Activated CD4-positive, alpha-beta T cell treated with anti-CD3 and anti-CD28 coated beads, Interleukin-2, amount 10 ng/mL, durations not matched to agents 7 days and 5 days (primary cell): ENCODE results near the gene ZNF592. TPM values are rescaled to one million over a fixed set of nuclear protein-coding genes. Genes with fewer than 3 reads are reported as not detected.
A peak's percentile ranks its signal among the peaks of the same experiment; 100 is the strongest.
"Not testable (repeated sequence)": the region's sequence is repeated elsewhere in the genome, so short reads cannot be mapped to it uniquely, and the experiment has no call there.

ENCODE experiments used
- CTCF ChIA-PET: fragments of 350-600 bp; sonication (Branson Sonifier 250); formaldehyde crosslinking; loops from one replicate; lab custom pipeline; 2021; ENCODE audit warnings: antibody characterized with exemption; lab: Charles Lee
- POLR2A ChIA-PET: fragments of 350-600 bp; sonication (Branson Sonifier 250); formaldehyde crosslinking; loops from one replicate; lab custom pipeline; 2021; ENCODE audit warnings: antibody characterized with exemption; lab: Charles Lee
- DNase-seq: peaks from one replicate; pipeline ENCODE4 v3.0.0-alpha.2; 2020
- H3K27ac Mint-ChIP-seq: one replicate; pipeline ENCODE4 v1.8.0; 2021; ENCODE audit warnings: mild to moderate bottlenecking, moderate library complexity, mixed read lengths
- H3K27me3 Mint-ChIP-seq: one replicate; pipeline ENCODE4 v1.8.0; 2021; ENCODE audit warnings: mixed read lengths
- H3K36me3 Mint-ChIP-seq: one replicate; pipeline ENCODE4 v1.8.0; 2021; ENCODE audit warnings: low read depth, mixed read lengths
- H3K4me1 Mint-ChIP-seq: one replicate; pipeline ENCODE4 v1.8.0; 2021; ENCODE audit warnings: mixed read lengths
- H3K4me3 Mint-ChIP-seq: one replicate; pipeline ENCODE4 v1.8.0; 2021; ENCODE audit warnings: mild to moderate bottlenecking, moderate library complexity, mixed read lengths
- H3K9me3 Mint-ChIP-seq: one replicate; pipeline ENCODE4 v1.8.0; 2021; ENCODE audit warnings: mixed read lengths
- total RNA-seq, 2 experiments: library from RNA; stranded (reverse); gene quantifications; one replicate each; pipeline ENCODE4 v1.2.3, GENCODE V29; 2021

The ZNF592 gene
- total RNA-seq, 2 experiments from 2014 or later: 44.3 to 51.9 TPM

- Mint-ChIP-seq H3K9me3 (no peaks in the 10 kb centered on the region), H3K4me1 (peaks cover 54% of the 10 kb centered on the region), H3K4me3 (no peak overlapping the region), H3K27me3 (no peaks in the 10 kb centered on the region), H3K27ac (no peak overlapping the region), H3K36me3 (peaks cover 4% of the 10 kb centered on the region)
- no peak for DNase-seq
- ChIA-PET POLR2A (no interaction called here), CTCF (interaction anchor here (1.3 kb wide), 1 partner anchor 9 kb away, joined by 3 read pairs; no protein-coding TSS in a partner anchor)
These were observed 21.0 kb upstream of the ZNF592 start for GRCh38 chr15:84727429-84727828.

GRCh38 chr15:84731774-84732173 is 16.6 kb upstream of the ZNF592 start:
- Mint-ChIP-seq H3K4me3 (no peak overlapping the region), H3K27me3 (no peaks in the 10 kb centered on the region), H3K9me3 (no peaks in the 10 kb centered on the region), H3K36me3 (peaks cover 3% of the 10 kb centered on the region), H3K4me1 (peaks cover 62% of the 10 kb centered on the region), H3K27ac (no peak overlapping the region)
- ChIA-PET POLR2A (no interaction called here), CTCF (interaction anchor here (0.6 to 6.3 kb wide), 5 partner anchors 10 to 108 kb away, joined by 3 to 53 read pairs (median 5); partner anchors contain the start of gene SEC11A)
- DNase-seq: no peak

GRCh38 chr15:84734794-84735479 is 13.5 kb upstream of the ZNF592 start:
- H3K27ac Mint-ChIP-seq: peak overlapping the region; percentile 96
- H3K9me3 Mint-ChIP-seq: no peaks in the 10 kb centered on the region
- ChIA-PET CTCF (interaction anchor here (1.0 to 6.3 kb wide), 8 partner anchors 9 to 164 kb away, joined by 3 to 53 read pairs (median 6); partner anchors contain the start of gene SEC11A), POLR2A (interaction anchor here (0.5 to 1.7 kb wide), 6 partner anchors 10 to 104 kb away, joined by 3 to 13 read pairs (median 4); partner anchors contain the start of gene SEC11A)
- H3K4me1 Mint-ChIP-seq: peaks cover 57% of the 10 kb centered on the region
- H3K4me3 Mint-ChIP-seq: peak overlapping the region; percentile 64
- H3K27me3 Mint-ChIP-seq: no peaks in the 10 kb centered on the region
- peak; percentile 83 for DNase-seq
- H3K36me3 Mint-ChIP-seq: peaks cover 3% of the 10 kb centered on the region

GRCh38 chr15:84735480-84736061 is 12.8 kb upstream of the ZNF592 start:
- Mint-ChIP-seq H3K4me1 (peaks cover 57% of the 10 kb centered on the region), H3K4me3 (peak overlapping the region; percentile 64), H3K27ac (peak overlapping the region; percentile 96)
- not testable (repeated sequence) for H3K27me3 Mint-ChIP-seq, H3K9me3 Mint-ChIP-seq, H3K36me3 Mint-ChIP-seq
- ChIA-PET CTCF (interaction anchor here (0.6 to 6.3 kb wide), 13 partner anchors 9 to 1890 kb away, joined by 3 to 53 read pairs (median 4); partner anchors contain the start of gene SEC11A), POLR2A (interaction anchor here (0.6 to 1.7 kb wide), 3 partner anchors 11 to 48 kb away, joined by 3 to 13 read pairs (median 4); partner anchors contain the start of gene SEC11A)
- peak; percentile 24 for DNase-seq

GRCh38 chr15:84736375-84736774 is 12.0 kb upstream of the ZNF592 start:
- Mint-ChIP-seq H3K9me3 (no peaks in the 10 kb centered on the region), H3K36me3 (no peaks in the 10 kb centered on the region), H3K4me1 (peaks cover 54% of the 10 kb centered on the region), H3K27ac (peak overlapping the region; percentile 96), H3K27me3 (no peaks in the 10 kb centered on the region), H3K4me3 (peak overlapping the region; percentile 4)
- POLR2A ChIA-PET: no interaction called here
- peak; percentile 88 for DNase-seq
- CTCF ChIA-PET: interaction anchor here (0.6 to 6.3 kb wide), 7 partner anchors 8 to 166 kb away, joined by 3 to 53 read pairs (median 5); partner anchors contain the start of gene SEC11A

GRCh38 chr15:84737005-84737404 is 11.4 kb upstream of the ZNF592 start:
- Mint-ChIP-seq H3K27ac (peak overlapping the region; percentile 84), H3K9me3 (no peaks in the 10 kb centered on the region), H3K4me1 (peaks cover 49% of the 10 kb centered on the region), H3K4me3 (no peak overlapping the region), H3K36me3 (no peaks in the 10 kb centered on the region), H3K27me3 (no peaks in the 10 kb centered on the region)
- POLR2A ChIA-PET: no interaction called here
- DNase-seq: no peak
- CTCF ChIA-PET: interaction anchor here (0.6 to 1.2 kb wide), 4 partner anchors 10 to 81 kb away, joined by 3 to 5 read pairs (median 3); no protein-coding TSS in a partner anchor

- POLR2A ChIA-PET: no interaction called here
These were observed 7.7 kb upstream of the ZNF592 start for GRCh38 chr15:84740691-84741090.

GRCh38 chr15:84741121-84741520 is 7.3 kb upstream of the ZNF592 start:
- ChIA-PET POLR2A (no interaction called here), CTCF (interaction anchor here (1.4 to 1.6 kb wide), 3 partner anchors 8 to 16 kb away, joined by 5 to 7 read pairs (median 6); no protein-coding TSS in a partner anchor)
- Mint-ChIP-seq H3K4me1 (peaks cover 38% of the 10 kb centered on the region), H3K36me3 (peaks cover 2% of the 10 kb centered on the region), H3K9me3 (no peaks in the 10 kb centered on the region), H3K27ac (no peak overlapping the region), H3K27me3 (no peaks in the 10 kb centered on the region), H3K4me3 (no peak overlapping the region)
- DNase-seq: no peak

More at GRCh38 chr15:84740691-84741090, 7.7 kb upstream of the ZNF592 start:
- no peak for DNase-seq
- H3K4me1 Mint-ChIP-seq: peaks cover 38% of the 10 kb centered on the region
- no peaks in the 10 kb centered on the region for H3K9me3 Mint-ChIP-seq
- no peak overlapping the region for H3K27ac Mint-ChIP-seq
- peaks cover 2% of the 10 kb centered on the region for H3K36me3 Mint-ChIP-seq
- H3K27me3 Mint-ChIP-seq: no peaks in the 10 kb centered on the region
- CTCF ChIA-PET: interaction anchor here (1.4 to 1.6 kb wide), 2 partner anchors 9 to 15 kb away, joined by 6 to 7 read pairs; no protein-coding TSS in a partner anchor
- H3K4me3 Mint-ChIP-seq: no peak overlapping the region

GRCh38 chr15:84747416-84748273 is 747 bp upstream of the ZNF592 start:
- peaks cover 57% of the 10 kb centered on the region for H3K4me1 Mint-ChIP-seq
- ChIA-PET CTCF (interaction anchor here (0.7 to 1.1 kb wide), 2 partner anchors 10 to 257 kb away, joined by 4 to 5 read pairs; no protein-coding TSS in a partner anchor), POLR2A (interaction anchor here (1.6 kb wide), 1 partner anchor 32 kb away, joined by 6 read pairs; the partner anchor contains the start of gene SEC11A)
- DNase-seq: peak; percentile 75
- no peaks in the 10 kb centered on the region for H3K9me3 Mint-ChIP-seq
- peak overlapping the region; percentile 93 for H3K27ac Mint-ChIP-seq
- H3K36me3 Mint-ChIP-seq: peaks cover 27% of the 10 kb centered on the region
- H3K4me3 Mint-ChIP-seq: peak overlapping the region; percentile 84
- H3K27me3 Mint-ChIP-seq: no peaks in the 10 kb centered on the region

GRCh38 chr15:84749111-84749991 is 959 bp downstream of the ZNF592 start:
- POLR2A ChIA-PET: interaction anchor here (0.7 kb wide), 1 partner anchor 15 kb away, joined by 5 read pairs; no protein-coding TSS in a partner anchor
- H3K27ac Mint-ChIP-seq: peak overlapping the region; percentile 93
- no peaks in the 10 kb centered on the region for H3K9me3 Mint-ChIP-seq
- peak; percentile 68 for DNase-seq
- no peaks in the 10 kb centered on the region for H3K27me3 Mint-ChIP-seq
- peaks cover 38% of the 10 kb centered on the region for H3K36me3 Mint-ChIP-seq
- H3K4me3 Mint-ChIP-seq: peak overlapping the region; percentile 89
- CTCF ChIA-PET: interaction anchor here (0.9 to 2.9 kb wide), 11 partner anchors 9 to 151 kb away, joined by 3 to 10 read pairs (median 4); partner anchors contain the start of genes SEC11A and WDR73
- peaks cover 64% of the 10 kb centered on the region for H3K4me1 Mint-ChIP-seq

GRCh38 chr15:84750583-84751092 is 2.2 kb downstream of the ZNF592 start:
- Mint-ChIP-seq H3K27me3 (no peaks in the 10 kb centered on the region), H3K36me3 (peaks cover 40% of the 10 kb centered on the region), H3K9me3 (no peaks in the 10 kb centered on the region), H3K4me3 (peak overlapping the region; percentile 89), H3K4me1 (peaks cover 64% of the 10 kb centered on the region), H3K27ac (peak overlapping the region; percentile 73)
- no peak for DNase-seq
- ChIA-PET POLR2A (no interaction called here), CTCF (interaction anchor here (0.5 to 2.9 kb wide), 9 partner anchors 10 to 119 kb away, joined by 3 to 10 read pairs (median 4); no protein-coding TSS in a partner anchor)
